Measurements from ENCODE around the gene CDKAL1.

- no peak for TF ChIP-seq TAF1 (IDR thresholded peaks at IDR 0.05; ENCODE audit: borderline replicate concordance, insufficient read depth, low read length)
- no peak for TF ChIP-seq SIN3A (IDR thresholded peaks at IDR 0.05; ENCODE audit: borderline replicate concordance, insufficient read depth, low read length)
- no peak for TF ChIP-seq POLR2AphosphoS5 (IDR thresholded peaks at IDR 0.05; ENCODE audit: low read depth, low read length)
- TF ChIP-seq REST (IDR thresholded peaks at IDR 0.05; ENCODE audit: insufficient read depth in 1 of 2, low read depth in 2 of 2, low read length in 2 of 2): no peak
- TF ChIP-seq FOXP2 (optimal IDR thresholded peaks at IDR 0.05; ENCODE audit: borderline replicate concordance, extremely low read depth, extremely low read length, insufficient read depth): no peak
Measured at GRCh38 chr6:20846602-20847028, 312.4 kb downstream of the CDKAL1 start.
